Suprapubic skin (tissue), 4 donors: Measurements from ENCODE around the gene DERL3. TPM values are rescaled to one million over a fixed set of nuclear protein-coding genes. Genes with fewer than 3 reads are reported as not detected.

Experiments used
- DNase-seq, 2 donors: peaks; one replicate each; pipeline ENCODE4 v3.0.0-alpha.2; 2019; ENCODE audit warnings: low spot score in 2 of 2
- H3K27ac ChIP-seq: fragments of 200-600 bp; sonication (generic); one replicate; pipeline ENCODE4 v1.5.1; 2019
- H3K27me3 ChIP-seq: fragments of 200-600 bp; sonication (generic); one replicate; pipeline ENCODE4 v1.5.1; 2019
- H3K36me3 ChIP-seq: fragments of 200-600 bp; sonication (generic); one replicate; pipeline ENCODE4 v1.5.1; 2019
- H3K4me1 ChIP-seq: fragments of 200-600 bp; sonication (generic); one replicate; pipeline ENCODE4 v1.5.1; 2019
- H3K4me3 ChIP-seq: fragments of 200-600 bp; sonication (generic); one replicate; pipeline ENCODE4 v1.5.1; 2019; ENCODE audit warnings: mild to moderate bottlenecking
- H3K9me3 ChIP-seq: fragments of 200-600 bp; sonication (generic); one replicate; pipeline ENCODE4 v1.5.1; 2019
- CTCF ChIP-seq, 2 donors: fragments of 200-600 bp in 1 of 2; fragments of 450-650 bp in 1 of 2; sonication (generic) in 1 of 2; IDR thresholded peaks; one replicate each; pipeline ENCODE4 v1.5.1; 2016 to 2019; ENCODE audit warnings: antibody characterized with exemption in 2 of 2, mild to moderate bottlenecking in 1 of 2, moderate library complexity in 1 of 2
- EP300 ChIP-seq: sonication (generic); formaldehyde crosslinking; IDR thresholded peaks from one replicate; pipeline ENCODE4 v1.6.1; 2017; ENCODE audit warnings: antibody characterized with exemption
- POLR2A ChIP-seq, 2 donors: fragments of 450-650 bp; IDR thresholded peaks; one replicate each; pipeline ENCODE4 v1.6.1; 2017; ENCODE audit warnings: antibody characterized with exemption in 2 of 2, mild to moderate bottlenecking in 2 of 2, moderate library complexity in 2 of 2
- POLR2AphosphoS5 ChIP-seq, 3 donors: sonication (generic); formaldehyde crosslinking; IDR thresholded peaks; one replicate each; pipeline ENCODE4 v1.6.1; 2017; ENCODE audit warnings: antibody characterized with exemption in 3 of 3
- WGBS: methylation state at CpG from one replicate; pipeline ENCODE4 v1.1.5; 2018; 5-methylcytosine and 5-hydroxymethylcytosine counted together
- total RNA-seq, 4 donors: library from RNA; depleted of rRNA; stranded (reverse); fragments of >200 nt; gene quantifications; one replicate each; pipeline ENCODE4 v1.1.0, GENCODE V29; 2016

Gene DERL3
- total RNA-seq = under 1 TPM in 3 of 4 donors, not detected in 1; 0.34 to 0.94 (median 0.56) TPM

GRCh38 chr22:23838681-23839468 lies at the start of gene DERL3:
Gene DERL3 (minus strand): TSS chr22:23839006. CDS start chr22:23838987, 19 bp downstream.
- H3K27me3 ChIP-seq = no peaks in the 10 kb centered on the region
- peaks cover 29% of the 10 kb centered on the region for H3K4me1 ChIP-seq
- H3K9me3 ChIP-seq = no peaks in the 10 kb centered on the region
- WGBS = 3% methylated on average over 51 of the region's 70 CpGs
- peak within 1 kb of the TSS; percentile 44 for H3K4me3 ChIP-seq
- DNase-seq = peak; percentile 97 to 99
- no peak for TF ChIP-seq POLR2AphosphoS5 (IDR thresholded peaks at IDR 0.05)
- TF ChIP-seq POLR2A (IDR thresholded peaks at IDR 0.05) = no peak
- peaks cover 20% of the 10 kb centered on the region for H3K36me3 ChIP-seq
- no peak within 1 kb of the TSS for H3K27ac ChIP-seq

GRCh38 chr22:23884140-23884539 lies 45.3 kb upstream of the DERL3 start:
- H3K9me3 ChIP-seq = no peaks in the 10 kb centered on the region
- TF ChIP-seq EP300 = no peak
- no peak for TF ChIP-seq POLR2AphosphoS5 (IDR thresholded peaks at IDR 0.05)
- TF ChIP-seq POLR2A (IDR thresholded peaks at IDR 0.05) = no peak
- TF ChIP-seq CTCF (IDR thresholded peaks at IDR 0.05) = no peak
- no peak overlapping the region for H3K4me3 ChIP-seq
- H3K27ac ChIP-seq = no peak overlapping the region
- H3K27me3 ChIP-seq = no peaks in the 10 kb centered on the region
- no peak for DNase-seq
- H3K36me3 ChIP-seq = no peaks in the 10 kb centered on the region
- H3K4me1 ChIP-seq = peaks cover 10% of the 10 kb centered on the region
- WGBS = 91% methylated on average over 6 of the region's 9 CpGs

- Histone ChIP-seq H3K4me3 (no peak overlapping the region), H3K36me3 (no peaks in the 10 kb centered on the region), H3K4me1 (peaks cover 6% of the 10 kb centered on the region), H3K27me3 (no peaks in the 10 kb centered on the region), H3K9me3 (no peaks in the 10 kb centered on the region), H3K27ac (no peak overlapping the region)
- TF ChIP-seq POLR2A (IDR thresholded peaks at IDR 0.05) = no peak
- TF ChIP-seq POLR2AphosphoS5 (IDR thresholded peaks at IDR 0.05) = no peak
- no peak for TF ChIP-seq CTCF (IDR thresholded peaks at IDR 0.05)
- no peak for TF ChIP-seq EP300
- DNase-seq = no peak
- 100% methylated on average over 3 of the region's 9 CpGs for WGBS
Measured at GRCh38 chr22:23883658-23884057, 44.9 kb upstream of the DERL3 start.

GRCh38 chr22:23882370-23882769 lies 43.6 kb upstream of the DERL3 start:
- no peak overlapping the region for H3K27ac ChIP-seq
- no peaks in the 10 kb centered on the region for H3K9me3 ChIP-seq
- no peaks in the 10 kb centered on the region for H3K27me3 ChIP-seq
- H3K36me3 ChIP-seq = peaks cover 4% of the 10 kb centered on the region
- no peak overlapping the region for H3K4me3 ChIP-seq
- DNase-seq = no peak
- 69% methylated on average over 18 of the region's 20 CpGs for WGBS
- no peaks in the 10 kb centered on the region for H3K4me1 ChIP-seq
- no peak for TF ChIP-seq CTCF (IDR thresholded peaks at IDR 0.05)
- no peak for TF ChIP-seq POLR2A (IDR thresholded peaks at IDR 0.05)
- no peak for TF ChIP-seq POLR2AphosphoS5 (IDR thresholded peaks at IDR 0.05)
- TF ChIP-seq EP300 = no peak

- H3K36me3 ChIP-seq = peaks cover 5% of the 10 kb centered on the region
- no peak overlapping the region for H3K4me3 ChIP-seq
- no peaks in the 10 kb centered on the region for H3K27me3 ChIP-seq
- no peak overlapping the region for H3K27ac ChIP-seq
- TF ChIP-seq POLR2A (IDR thresholded peaks at IDR 0.05) (no peak), EP300 (no peak), CTCF (IDR thresholded peaks at IDR 0.05) (no peak), POLR2AphosphoS5 (IDR thresholded peaks at IDR 0.05) (no peak)
- DNase-seq = no peak
- no peaks in the 10 kb centered on the region for H3K9me3 ChIP-seq
- H3K4me1 ChIP-seq = no peaks in the 10 kb centered on the region
- 91% methylated on average over 7 of the region's 7 CpGs for WGBS
Measured at GRCh38 chr22:23878219-23878618, 39.4 kb upstream of the DERL3 start.
